HG02885 (cell line): Measurements from ENCODE around the gene BCL6.
A peak's percentile ranks its signal among the peaks of the same experiment; 100 is the strongest.

Source experiments
- ATAC-seq: cut with Tn5 transposase; IDR thresholded peaks from one replicate; pipeline ENCODE4 v1.9.1; 2021; ENCODE audit warnings: mild to moderate bottlenecking; ENCODE audit not compliant: unreplicated experiment, poor library complexity

Gene BCL6

GRCh38 chr3:187745201-187746058 is at the start of gene BCL6:
BCL6 (minus strand) TSS chr3:187745468; CDS start chr3:187733693, 11,775 bp downstream.
- peak; percentile 74 for ATAC-seq

DNA sequence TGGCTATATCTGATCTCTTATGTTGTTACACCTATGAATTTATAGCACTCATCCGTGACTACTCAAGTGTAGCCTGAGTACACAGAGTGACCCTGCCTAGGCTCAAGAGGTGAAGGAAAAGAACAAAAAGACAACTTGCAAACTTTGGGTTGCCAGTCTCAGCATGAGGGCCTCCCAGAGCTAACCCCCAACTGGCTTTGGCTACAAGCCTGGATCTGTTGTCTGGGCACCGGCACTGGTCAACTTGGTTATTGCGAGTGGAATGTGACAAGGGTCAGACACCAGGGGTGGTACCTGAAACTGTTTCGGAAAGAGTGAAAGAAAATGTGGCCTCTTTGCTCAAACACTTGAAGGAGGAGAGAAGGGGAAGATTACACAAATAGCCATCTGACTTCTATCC is 49.5 kb upstream of the BCL6 start:
- ATAC-seq = no peak

- ATAC-seq = no peak
Measured at GRCh38 chr3:187793618-187794017, 48.4 kb upstream of the BCL6 start.

- no peak for ATAC-seq
Measured at GRCh38 chr3:187792521-187792920, 47.3 kb upstream of the BCL6 start.

GRCh38 chr3:187789872-187790271 is 44.6 kb upstream of the BCL6 start:
- no peak for ATAC-seq

DNA sequence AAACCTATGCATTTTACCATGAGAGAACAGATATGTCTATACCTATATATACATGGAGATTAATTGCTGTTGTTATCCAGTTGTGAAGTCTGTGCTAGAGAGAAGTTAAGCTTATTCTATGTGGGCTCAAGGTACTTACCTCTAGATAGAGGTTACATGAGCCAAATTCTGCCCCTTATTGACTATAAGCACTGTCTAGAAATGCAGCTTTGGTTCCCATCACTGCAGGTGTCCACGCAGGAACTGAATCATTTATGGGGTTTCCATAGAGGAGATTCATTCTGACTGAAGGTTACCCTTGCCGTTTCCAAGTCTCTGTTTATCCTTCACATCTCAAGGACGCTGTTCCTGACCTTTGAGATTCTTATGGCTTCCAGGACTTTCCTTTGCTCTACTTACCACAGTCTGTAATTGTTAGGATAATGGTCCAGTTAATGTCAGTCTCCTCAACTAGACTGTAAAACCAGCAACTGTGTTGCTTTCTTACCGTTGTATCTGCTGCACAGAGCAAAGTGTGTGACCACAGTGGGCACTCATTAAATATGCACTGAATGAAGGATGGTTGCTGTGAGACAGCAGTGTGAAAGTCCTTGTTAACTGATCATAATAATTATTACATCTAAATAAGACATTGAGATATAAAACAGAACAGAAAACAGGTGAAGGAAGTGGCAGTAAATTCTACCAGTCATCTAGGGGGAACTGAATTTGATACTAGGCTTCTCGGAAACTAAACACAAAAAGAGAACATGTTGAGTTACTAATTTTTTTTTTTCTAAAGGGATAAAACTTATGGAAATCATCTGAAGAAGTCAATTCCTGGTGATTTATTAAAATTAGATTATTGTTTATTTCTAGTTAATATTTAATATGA is 44.0 kb upstream of the BCL6 start:
- ATAC-seq = no peak

GRCh38 chr3:187783098-187783497 is 37.8 kb upstream of the BCL6 start:
- no peak for ATAC-seq

DNA sequence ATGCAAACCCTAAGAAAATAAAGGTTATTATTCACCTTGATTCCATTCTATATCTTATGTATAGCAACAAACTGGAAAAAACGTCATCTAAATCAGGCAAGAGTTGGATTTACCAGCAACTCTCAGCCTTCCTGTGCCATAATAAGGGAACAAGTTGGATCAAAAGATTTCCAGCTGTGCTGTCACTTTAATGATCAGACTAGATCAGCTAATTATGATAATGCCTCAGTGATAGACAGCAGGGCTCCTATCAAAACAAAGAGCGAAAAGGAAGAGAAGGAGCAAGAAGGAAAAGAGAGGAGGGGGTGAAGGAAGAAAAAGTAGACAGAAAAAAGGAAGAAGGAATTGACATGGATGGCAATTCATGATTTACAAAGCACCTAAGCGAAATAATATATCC is 36.7 kb upstream of the BCL6 start:
- ATAC-seq = no peak

GRCh38 chr3:187781001-187781400 is 35.7 kb upstream of the BCL6 start:
- no peak for ATAC-seq

DNA sequence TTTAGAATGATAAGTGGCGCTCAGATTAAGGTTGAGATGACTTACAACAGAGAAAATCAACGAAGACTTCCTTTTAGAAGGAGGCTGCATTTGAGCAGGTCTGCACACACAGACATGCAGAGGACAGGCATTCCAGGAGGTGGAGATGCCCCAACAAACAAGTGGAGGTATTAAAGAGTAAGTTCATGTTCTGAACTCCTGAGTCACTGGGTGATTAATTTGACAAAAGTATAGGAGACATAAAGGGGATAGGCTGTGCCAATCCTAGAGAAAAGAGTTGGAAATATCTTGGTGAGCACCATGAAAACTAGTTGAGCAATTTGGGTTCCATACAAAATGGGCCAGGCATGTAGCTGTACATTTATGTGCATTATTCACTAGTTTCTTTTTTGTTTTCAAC is 33.5 kb upstream of the BCL6 start:
- no peak for ATAC-seq

- peak; percentile 32 for ATAC-seq
Measured at GRCh38 chr3:187777331-187777941, 32.2 kb upstream of the BCL6 start.

- ATAC-seq = no peak
Measured at GRCh38 chr3:187775549-187775948, 30.3 kb upstream of the BCL6 start.

DNA sequence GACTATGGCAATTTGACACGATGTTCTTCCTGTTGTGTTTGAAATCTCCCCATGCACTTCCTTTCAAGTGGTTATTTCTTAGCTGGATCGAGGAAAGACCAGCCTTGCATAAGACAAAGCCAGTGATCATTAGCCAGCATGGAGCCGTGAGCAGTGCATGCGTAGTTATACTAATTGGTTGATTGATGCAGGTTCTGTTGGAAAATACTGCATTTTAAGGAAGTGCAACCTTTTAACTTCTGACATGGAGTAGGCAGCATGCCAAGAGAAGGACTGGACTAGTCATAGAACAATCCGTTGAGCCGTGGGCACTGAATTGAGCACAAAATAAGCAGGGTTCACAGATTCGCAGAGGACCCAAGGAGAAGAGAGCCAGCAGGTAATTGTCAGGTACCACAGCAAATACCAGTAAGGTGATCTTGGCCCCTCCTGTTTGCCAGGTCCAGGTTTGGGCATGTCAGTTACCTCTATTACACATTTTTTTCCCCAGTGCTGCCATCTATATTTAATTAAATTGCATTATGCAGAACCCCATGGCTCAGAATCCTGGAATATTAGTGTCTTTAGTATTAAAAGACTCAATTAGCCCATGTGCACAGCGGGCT is 29.0 kb upstream of the BCL6 start:
- no peak for ATAC-seq

GRCh38 chr3:187773233-187774184 is 28.2 kb upstream of the BCL6 start:
- peak; percentile 81 for ATAC-seq

DNA sequence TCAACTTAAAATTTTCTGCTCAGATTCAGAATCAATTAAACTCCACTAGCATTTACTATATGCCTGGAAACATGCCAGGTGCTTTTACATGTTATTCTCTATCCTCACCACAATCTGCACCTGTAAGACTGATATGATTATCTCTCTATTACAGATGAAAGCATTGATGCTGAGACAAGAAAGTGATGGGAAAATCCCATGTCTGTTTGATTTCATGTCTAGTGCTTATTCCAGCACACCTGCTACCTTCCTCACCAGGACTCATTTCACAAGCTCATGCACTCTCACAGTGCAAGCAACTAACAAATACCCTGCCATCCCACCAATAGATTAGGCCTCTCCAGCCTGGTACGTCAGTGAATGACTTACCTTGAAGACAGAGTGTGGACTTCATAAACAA is 25.0 kb upstream of the BCL6 start:
- ATAC-seq = peak; percentile 42

DNA sequence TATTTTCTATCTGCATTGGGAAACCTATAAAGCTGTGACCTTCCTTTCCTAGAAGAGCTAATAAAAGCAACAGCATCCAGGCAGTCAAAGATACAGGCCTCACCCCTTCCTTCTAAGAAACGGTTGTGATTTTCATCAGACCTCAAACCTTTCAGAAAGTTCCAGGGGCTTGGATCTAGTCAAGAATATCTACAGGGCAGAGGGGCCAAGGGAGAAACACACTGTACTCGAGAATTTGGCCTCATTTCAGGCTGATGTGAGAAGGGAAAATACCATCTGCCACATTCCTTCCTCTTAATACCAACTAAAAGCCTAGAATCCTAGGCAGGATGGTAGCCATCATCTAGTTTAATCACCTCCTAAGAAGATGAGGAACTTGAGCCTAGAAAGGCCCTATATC is 24.5 kb upstream of the BCL6 start:
- peak; percentile 1 for ATAC-seq

GRCh38 chr3:187767266-187768012 is 22.2 kb upstream of the BCL6 start:
- ATAC-seq = no peak

- no peak for ATAC-seq
Measured at GRCh38 chr3:187765342-187765741, 20.1 kb upstream of the BCL6 start.
